Fibroblast of skin of back (primary cell): ENCODE data around the gene TBC1D19. TPM values are rescaled to one million over a fixed set of nuclear protein-coding genes. Genes with fewer than 3 reads are reported as not detected.
"Not testable (repeated sequence)": the region's sequence is repeated elsewhere in the genome, so short reads cannot be mapped to it uniquely, and the experiment has no call there.

Experiments used
- DNase-seq: peaks from one replicate; pipeline ENCODE4 v3.0.0-alpha.2; 2013
- polyA plus RNA-seq, 2 experiments: library from polyadenylated mRNA; unstranded; fragments of 120-200 nt; gene quantifications; one replicate each; pipeline ENCODE4 v1.2.1, GENCODE V29; 2013; ENCODE audit not compliant: insufficient read length in 2 of 2

Gene TBC1D19
- 7.3 TPM for polyA plus RNA-seq (2013, experiment 1 of 2; ENCODE audit: insufficient read length)
- 9.0 TPM for polyA plus RNA-seq (2013, experiment 2 of 2; ENCODE audit: insufficient read length)

GRCh38 chr4:26583865-26584652 is at the start of gene TBC1D19:
TSS of gene TBC1D19 (plus strand) at chr4:26584084. CDS start at chr4:26584194, 110 bp downstream.
- peak; percentile 90 for DNase-seq

GRCh38 chr4:26542991-26543390 is 40.9 kb upstream of the TBC1D19 start:
- DNase-seq: peak; percentile 32

- DNase-seq: no peak
These were observed 39.5 kb upstream of the TBC1D19 start for GRCh38 chr4:26544421-26544820.

- DNase-seq: not testable (repeated sequence)
These were observed 35.5 kb upstream of the TBC1D19 start for GRCh38 chr4:26548379-26548778.

GRCh38 chr4:26557164-26557563 is 26.7 kb upstream of the TBC1D19 start:
- peak; percentile 93 for DNase-seq

GRCh38 chr4:26558166-26558895 is 25.6 kb upstream of the TBC1D19 start:
- no peak for DNase-seq

- no peak for DNase-seq
These were observed 17.8 kb upstream of the TBC1D19 start for GRCh38 chr4:26566133-26566532.

- DNase-seq: peak; percentile 94
These were observed 15.4 kb upstream of the TBC1D19 start for GRCh38 chr4:26568446-26568994.

- DNase-seq: no peak
These were observed 13.3 kb upstream of the TBC1D19 start for GRCh38 chr4:26570596-26570995.

- DNase-seq: peak; percentile 5
These were observed 10.5 kb upstream of the TBC1D19 start for GRCh38 chr4:26573389-26573794.

GRCh38 chr4:26574563-26574962 is 9.3 kb upstream of the TBC1D19 start:
- DNase-seq: no peak

GRCh38 chr4:26576231-26576739 is 7.6 kb upstream of the TBC1D19 start:
- DNase-seq: peak; percentile 64

- no peak for DNase-seq
These were observed 6.8 kb upstream of the TBC1D19 start for GRCh38 chr4:26577066-26577465.

GRCh38 chr4:26579169-26579568 is 4.7 kb upstream of the TBC1D19 start:
- DNase-seq: no peak

- DNase-seq: not testable (repeated sequence)
These were observed 2.5 kb upstream of the TBC1D19 start for GRCh38 chr4:26581341-26581740.

GRCh38 chr4:26583538-26583864 is 383 bp upstream of the TBC1D19 start:
- no peak for DNase-seq

GRCh38 chr4:26584725-26585124 is 841 bp downstream of the TBC1D19 start:
- DNase-seq: no peak

- DNase-seq: no peak
These were observed 5.8 kb downstream of the TBC1D19 start for GRCh38 chr4:26589705-26590104.

GRCh38 chr4:26590639-26591038 is 6.8 kb downstream of the TBC1D19 start:
- DNase-seq: peak; percentile 27

- not testable (repeated sequence) for DNase-seq
These were observed 9.7 kb downstream of the TBC1D19 start for GRCh38 chr4:26593557-26593956.

GRCh38 chr4:26594371-26594770 is 10.5 kb downstream of the TBC1D19 start:
- no peak for DNase-seq

GRCh38 chr4:26594778-26595177 is 10.9 kb downstream of the TBC1D19 start:
- DNase-seq: no peak

- DNase-seq: no peak
These were observed 13.0 kb downstream of the TBC1D19 start for GRCh38 chr4:26596843-26597242.
